ENCODE measurements around the gene ACOT7. TPM values are rescaled to one million over a fixed set of nuclear protein-coding genes. Genes with fewer than 3 reads are reported as not detected.
"Not testable (repeated sequence)": the region's sequence is repeated elsewhere in the genome, so short reads cannot be mapped to it uniquely, and the experiment has no call there.

Gene ACOT7
- total RNA-seq, 1 donor from 2014 or later = 13.8 TPM

DNA sequence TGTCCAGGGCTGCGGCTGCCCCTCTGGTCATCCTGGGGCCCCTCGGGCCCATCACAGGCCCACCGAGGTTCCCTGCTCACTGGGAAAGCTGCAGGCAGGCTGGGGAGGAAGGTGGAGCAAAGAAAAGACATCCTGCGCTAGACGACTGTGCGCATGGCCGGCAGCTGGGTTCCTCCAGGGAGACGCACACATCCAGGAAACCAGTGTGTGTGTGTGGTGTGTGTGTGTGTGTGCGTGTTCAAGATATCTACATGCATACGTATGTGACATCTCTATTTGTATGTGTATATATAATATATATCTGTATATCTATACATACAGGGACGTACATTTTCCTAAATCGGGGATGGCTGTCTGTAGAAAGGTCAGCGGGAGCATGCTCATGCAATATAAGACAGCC, 63.7 kb downstream of the ACOT7 start:
- intact Hi-C loops (cut with DNase I) = no loop called here
- DNase-seq (ENCODE audit: low spot score) = no peak

DNA sequence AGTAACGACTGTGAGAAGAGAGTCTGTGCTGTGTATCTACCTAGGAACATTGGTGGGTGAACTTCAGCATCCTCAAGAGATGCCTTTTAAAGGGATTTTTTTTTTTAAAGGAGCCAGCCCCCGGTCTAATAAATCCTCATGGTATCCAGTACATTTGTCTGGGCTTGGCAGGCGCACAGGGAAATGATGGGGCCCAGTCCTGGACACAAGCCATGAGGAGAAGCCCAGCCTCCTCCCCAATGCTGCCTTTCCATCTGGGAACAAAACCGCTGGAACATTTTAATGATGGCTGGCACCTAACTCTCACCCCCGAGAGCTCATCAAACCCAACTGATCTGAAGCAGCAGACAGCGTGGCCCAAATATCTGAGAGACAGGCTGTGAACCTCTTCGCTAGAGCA, 64.2 kb downstream of the ACOT7 start:
- intact Hi-C loops (cut with DNase I) = no loop called here
- no peak for DNase-seq (ENCODE audit: low spot score)

DNA sequence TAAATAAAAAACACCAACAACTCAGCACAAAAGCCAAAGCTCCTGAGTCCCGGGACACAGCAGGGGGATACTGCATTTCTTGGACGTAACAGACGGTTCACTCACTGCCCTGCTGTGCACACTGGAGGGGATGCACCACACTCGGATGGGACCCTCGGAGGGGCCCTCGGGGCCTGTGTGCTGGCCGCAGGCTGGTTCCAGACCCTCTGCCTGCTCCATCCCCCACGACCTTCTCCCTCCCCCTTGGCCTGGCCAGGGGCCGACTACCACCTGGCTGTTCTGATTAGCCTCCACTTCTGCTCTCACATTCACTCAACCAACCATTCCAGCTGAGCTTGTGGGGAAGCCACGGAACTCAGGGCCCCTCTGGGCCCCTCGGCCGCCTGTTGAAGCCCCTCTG, 64.9 kb downstream of the ACOT7 start:
- no peak for DNase-seq (ENCODE audit: low spot score)
- intact Hi-C loops (cut with DNase I) = no loop called here

DNA sequence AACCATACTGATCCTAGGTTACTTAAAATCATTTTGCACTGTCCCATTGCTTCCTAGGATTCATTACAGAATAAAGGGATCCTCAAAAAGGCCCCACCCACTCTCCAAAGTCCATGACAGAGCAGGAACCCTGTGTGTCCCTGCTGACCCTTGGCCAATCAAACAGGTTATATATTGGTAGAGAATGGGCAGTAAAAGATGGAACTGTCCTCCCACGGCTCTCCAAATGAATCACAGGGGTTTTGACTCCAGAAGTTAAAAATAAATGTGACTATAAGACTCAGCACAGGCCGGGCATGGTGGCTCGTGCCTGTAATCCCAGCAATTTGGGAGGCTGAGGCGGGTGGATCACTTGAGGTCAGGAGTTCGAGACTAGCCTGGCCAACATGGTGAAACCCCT, 65.5 kb downstream of the ACOT7 start:
- DNase-seq (ENCODE audit: low spot score) = no peak
- intact Hi-C loops (cut with DNase I) = no loop called here

DNA sequence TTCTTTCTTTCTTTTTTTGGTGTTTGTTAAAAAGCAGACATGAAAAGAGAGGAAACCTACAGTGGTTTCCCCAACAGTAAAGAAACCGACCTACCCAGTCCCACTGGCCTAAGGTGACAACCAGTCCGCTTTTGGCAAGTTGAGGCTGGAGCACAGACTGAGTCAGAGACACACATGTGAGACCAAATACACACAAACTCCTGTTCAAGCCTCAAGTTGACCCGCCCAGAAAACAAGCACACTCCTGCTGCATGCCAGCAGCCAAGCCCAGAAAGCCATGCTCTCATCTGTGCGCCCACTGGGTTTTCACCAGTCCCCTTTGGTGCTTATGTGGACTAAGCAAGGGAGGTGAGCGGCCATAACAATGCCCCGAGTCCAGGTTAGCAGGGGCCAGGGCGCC, 68.1 kb downstream of the ACOT7 start:
- no peak for DNase-seq (ENCODE audit: low spot score)
- intact Hi-C loops (cut with DNase I) = no loop called here

DNA sequence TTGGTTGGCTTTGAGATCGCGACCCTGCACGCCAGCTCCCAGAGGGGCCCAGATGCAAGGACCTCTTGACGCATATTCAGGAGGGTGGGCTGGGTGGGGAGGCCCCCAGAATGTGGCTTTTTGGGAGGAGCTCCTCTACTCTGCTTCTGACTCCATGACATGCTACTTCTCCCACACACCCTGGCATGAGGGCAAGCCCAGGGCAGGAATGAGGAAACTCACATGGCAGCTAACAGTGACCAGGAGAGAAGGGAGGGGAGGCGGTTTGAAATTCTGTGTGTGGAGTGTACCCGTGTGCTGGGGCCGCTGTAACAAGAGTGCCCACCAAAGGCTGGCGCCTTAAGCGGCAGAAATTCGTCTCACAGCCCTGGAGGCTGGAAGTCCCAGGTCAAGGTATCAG, 71.4 kb downstream of the ACOT7 start:
- no peak for DNase-seq (ENCODE audit: low spot score)
- intact Hi-C loops (cut with DNase I) = no loop called here

DNA sequence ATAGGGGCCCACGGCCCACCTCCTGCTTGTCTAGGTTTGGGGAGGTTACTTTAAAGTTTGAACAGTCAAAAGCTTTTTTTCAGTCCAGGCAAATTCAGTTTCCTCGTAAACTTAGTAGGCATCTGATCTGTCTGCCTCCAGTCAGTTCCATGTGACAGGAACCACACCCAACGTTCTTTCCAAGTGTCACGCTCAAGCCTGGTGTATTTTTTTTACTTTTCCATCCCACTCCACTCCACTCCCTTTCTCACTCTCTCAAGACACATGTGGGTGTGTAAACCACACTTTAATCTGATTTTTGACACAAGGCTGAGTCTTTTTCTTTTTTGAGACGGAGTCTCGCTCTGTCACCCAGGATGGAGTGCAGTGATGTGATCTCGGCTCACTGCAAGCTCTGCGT, 72.4 kb downstream of the ACOT7 start:
- intact Hi-C loops (cut with DNase I) = no loop called here
- DNase-seq (ENCODE audit: low spot score) = no peak

DNA sequence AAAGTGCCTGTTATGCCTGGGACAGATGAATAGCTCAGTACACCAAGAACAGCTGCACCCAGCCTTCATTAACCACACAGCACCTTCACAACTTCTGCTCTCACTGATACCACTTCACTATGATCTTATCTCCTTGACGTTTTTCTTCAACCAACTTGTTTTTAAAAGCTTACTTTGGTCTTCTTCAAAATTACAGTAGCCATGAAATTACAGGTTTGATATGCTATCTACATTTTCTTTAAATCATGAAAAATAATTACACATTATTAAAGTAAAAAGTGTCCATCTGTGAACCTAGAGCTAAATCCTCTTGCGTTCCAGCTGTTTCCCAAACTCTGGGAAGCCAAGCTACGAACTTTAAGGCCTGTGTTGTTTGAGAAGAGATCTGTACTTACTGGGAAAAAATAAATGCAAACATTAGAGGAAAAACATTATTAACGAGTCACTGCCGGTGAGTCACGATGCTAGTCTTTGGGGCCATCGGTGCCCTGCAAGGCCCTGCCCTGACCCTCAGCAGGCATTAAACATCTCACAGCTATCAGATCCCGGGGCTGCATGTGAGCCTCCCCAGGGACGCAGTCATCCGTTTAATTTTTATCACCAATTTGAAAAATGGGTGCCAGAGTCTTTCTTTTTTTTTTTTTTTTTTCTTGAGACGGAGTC, 76.3 kb downstream of the ACOT7 start:
- intact Hi-C loops (cut with DNase I) = no loop called here
- DNase-seq (ENCODE audit: low spot score) = no peak

DNA sequence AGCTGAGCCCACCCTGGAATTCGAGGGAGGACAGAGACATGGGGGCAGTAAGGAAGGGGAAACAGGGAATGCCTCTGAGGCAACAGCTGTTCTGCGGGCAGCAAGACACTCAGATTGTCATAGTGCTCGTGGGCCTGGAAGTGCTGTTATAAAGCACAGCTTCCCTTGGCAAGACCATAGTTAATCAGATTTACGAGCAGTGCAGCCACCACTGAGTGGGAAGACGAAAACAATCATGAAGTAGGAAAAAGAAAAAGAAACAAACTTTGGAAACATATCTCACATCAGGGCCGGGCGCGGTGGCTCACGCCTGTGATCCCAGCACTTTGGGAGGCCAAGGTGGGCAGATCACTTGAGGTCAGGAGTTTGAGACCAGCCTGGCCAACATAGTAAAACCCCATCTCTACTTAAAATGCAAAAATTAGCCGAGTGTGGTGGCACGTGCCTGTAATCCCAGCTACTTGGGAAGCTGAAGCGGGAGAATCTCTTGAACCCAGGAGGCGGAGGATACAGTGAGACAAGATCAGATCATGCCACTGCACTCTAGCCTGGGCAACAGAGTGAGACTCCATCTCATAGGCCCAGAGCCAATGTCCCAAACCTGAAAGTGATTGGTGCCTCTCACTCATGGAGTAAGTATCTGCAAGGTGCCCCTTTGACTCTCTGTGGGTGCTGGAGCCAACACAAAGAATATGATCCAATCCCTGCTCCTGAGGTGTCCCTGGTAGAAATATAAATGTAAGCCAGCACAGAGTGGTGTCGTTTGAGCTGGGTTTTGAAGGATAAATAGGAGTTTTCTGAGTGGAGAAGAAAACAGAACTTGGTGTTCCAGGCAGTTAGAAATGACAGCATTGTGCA, 77.1 kb downstream of the ACOT7 start:
- no peak for DNase-seq (ENCODE audit: low spot score)
- intact Hi-C loops (cut with DNase I) = no loop called here

DNA sequence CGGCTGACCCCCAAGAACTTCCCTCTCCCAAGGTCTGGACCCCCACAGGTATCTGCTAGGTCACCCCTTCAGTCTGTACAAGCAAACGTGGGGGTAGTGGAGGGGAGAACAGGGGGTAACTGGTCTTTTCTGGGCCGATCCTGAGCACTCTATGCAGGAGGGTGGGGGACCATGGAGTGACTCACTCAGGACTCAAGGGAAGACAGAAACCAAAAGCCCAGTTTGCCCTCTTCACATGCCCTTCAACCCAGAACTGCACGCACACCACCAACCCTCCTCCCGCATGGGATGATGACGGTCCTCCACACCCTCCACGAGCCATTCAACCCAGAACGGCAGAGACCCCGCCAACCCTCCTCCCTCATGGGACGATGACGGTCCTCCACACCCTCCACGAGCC, 79.1 kb downstream of the ACOT7 start:
- no peak for DNase-seq (ENCODE audit: low spot score)
- intact Hi-C loops (cut with DNase I) = no loop called here

DNA sequence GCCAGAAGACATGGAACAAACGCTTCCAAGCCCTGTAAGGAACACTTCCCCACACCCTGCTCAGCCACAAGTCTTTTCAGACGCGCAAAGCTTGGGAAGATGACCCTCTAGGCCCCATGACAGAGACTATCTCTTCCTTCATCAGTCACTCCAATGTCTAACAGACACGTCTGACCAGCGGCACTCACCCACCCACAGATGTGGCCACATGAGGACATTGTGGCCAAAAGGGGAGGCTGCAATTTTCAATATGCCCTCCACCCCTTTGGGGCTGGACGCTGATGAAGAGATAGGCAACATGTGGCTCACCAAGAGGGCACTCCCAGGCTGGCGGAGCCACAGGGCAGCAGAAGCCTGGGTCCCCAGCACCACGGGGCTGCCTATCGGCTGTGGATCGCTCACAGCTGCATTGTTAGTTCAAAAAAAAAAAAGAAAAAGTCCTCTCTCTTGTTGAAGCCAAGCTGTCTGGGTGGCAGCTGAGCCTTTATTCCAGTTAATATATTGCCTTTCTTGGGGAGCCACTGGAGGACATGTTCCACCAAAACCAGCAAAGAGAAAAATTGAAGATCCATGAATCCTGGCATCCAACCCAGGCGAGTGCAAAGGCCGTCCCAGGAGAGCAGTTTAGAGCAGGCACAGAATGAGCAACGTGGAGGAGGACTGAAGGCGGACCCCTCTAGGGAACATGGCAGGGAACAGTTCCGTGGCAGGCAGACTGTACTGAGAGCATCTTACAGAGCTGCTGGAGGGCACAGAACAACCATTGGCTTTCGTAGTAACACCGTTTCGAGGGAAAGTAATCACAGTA, 80.0 kb downstream of the ACOT7 start:
- intact Hi-C loops (cut with DNase I) = no loop called here
- DNase-seq (ENCODE audit: low spot score) = no peak

DNA sequence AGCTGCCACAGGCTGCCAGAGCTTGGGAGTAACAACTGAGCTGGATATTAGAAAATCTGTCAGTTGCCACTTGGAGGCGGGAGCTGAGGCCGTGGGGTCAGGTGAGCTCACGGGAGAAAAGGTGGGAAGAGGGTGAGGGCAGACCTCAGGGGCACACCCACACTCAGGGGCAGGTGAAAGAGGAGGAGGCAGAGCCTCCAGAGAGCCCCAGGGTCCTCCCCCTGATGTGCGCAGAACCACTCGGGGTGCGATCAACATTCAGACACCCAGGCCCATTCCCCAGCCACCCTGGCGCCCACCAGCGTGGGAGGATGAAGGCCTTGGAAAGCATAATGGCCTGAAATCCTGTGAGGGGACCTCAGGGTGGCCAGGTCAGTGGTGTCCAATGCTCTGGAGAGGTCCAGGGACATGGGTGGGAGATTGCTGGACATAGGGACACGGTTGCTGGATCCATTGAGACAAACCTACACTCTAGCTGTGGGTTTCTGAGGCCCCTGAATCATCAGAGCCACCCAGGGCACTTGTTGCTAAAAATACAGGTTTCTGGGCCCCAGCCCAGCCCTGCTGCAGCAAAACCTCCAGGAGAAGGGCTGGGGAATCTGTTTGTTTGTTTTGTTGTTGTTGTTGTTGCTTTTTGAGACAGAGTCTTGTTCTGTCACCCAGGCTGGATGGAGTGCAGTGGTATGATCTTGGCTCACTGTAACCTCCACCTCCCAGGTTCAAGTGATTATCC, 83.3 kb downstream of the ACOT7 start:
- intact Hi-C loops (cut with DNase I) = no loop called here
- DNase-seq (ENCODE audit: low spot score) = no peak

DNA sequence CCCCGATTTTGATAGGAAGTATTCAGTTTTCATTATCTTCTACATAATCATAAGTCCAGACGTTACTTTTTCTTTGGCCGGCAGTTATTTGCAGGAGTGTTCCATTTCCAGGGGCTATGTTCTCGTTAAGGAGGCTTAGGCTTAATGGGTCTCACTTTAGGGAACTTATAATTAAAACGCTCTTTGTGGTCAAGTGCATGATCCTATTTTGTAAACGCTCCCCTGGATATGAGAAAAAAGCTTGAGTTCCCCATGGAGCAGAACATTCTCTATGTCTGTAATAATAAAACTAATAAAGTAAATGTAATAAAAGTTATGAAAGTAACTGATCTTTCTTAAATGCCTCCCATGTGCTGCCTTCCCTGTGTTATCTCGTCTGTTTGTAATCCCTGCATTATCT, 84.0 kb downstream of the ACOT7 start:
- intact Hi-C loops (cut with DNase I) = no loop called here
- DNase-seq (ENCODE audit: low spot score) = no peak

DNA sequence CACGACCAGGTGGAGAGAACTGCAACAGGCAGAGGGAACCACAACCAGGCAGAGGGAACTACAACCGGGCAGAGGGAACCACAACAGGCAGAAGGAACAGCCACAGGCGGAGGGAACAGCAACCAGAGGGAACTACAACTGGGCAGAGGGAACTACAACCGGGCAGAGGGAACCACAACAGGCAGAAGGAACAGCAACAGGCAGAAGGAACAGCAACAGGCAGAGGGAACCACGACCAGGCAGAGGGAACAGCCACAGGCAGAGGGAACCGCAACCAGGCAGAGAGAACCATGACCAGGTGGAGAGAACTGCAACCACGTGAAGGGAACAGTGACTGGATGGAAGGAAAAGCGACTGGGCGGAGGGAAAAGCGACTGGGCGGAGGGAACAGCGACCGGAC, 85.1 kb downstream of the ACOT7 start:
- DNase-seq (ENCODE audit: low spot score) = no peak
- intact Hi-C loops (cut with DNase I) = no loop called here

DNA sequence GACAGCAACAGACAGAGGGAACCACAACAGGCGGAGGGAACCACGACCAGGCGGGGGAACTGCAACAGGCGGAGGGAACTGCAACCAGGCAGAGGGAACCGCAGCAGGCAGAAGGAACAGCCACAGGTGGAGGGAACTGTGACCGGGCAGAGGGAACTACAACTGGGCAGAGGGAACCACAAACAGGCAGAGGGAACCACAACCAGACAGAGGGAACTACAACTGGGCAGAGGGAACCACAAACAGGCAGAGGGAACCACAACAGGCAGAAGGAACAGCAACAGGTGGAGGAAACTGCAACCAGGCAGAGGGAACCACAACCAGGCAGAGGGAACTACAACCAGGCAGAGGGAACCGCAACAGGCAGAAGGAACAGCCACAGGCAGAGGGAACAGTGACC, 85.9 kb downstream of the ACOT7 start:
- DNase-seq (ENCODE audit: low spot score); intact Hi-C loops (cut with DNase I): not testable (repeated sequence)

DNA sequence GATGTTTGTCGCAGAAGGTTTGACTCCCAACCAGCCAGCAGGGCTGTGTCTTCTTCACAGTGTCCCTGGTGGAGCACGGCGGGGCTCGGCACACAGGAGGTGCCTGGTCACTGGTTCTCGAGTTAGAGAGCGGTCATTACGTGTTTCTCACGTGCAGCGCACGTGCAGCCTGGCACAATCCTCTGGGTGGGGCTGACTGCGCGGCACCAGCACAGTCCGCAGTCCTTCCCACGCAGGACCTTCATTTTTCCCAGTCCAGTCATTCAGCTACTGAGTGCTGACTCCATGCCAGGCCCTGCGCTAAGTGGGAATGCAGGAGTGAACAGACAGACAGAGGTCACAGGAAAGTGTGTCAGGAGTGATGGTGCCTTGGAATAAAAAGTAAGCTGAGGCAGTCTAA, 86.5 kb downstream of the ACOT7 start:
- intact Hi-C loops (cut with DNase I) = no loop called here
- DNase-seq (ENCODE audit: low spot score) = no peak

DNA sequence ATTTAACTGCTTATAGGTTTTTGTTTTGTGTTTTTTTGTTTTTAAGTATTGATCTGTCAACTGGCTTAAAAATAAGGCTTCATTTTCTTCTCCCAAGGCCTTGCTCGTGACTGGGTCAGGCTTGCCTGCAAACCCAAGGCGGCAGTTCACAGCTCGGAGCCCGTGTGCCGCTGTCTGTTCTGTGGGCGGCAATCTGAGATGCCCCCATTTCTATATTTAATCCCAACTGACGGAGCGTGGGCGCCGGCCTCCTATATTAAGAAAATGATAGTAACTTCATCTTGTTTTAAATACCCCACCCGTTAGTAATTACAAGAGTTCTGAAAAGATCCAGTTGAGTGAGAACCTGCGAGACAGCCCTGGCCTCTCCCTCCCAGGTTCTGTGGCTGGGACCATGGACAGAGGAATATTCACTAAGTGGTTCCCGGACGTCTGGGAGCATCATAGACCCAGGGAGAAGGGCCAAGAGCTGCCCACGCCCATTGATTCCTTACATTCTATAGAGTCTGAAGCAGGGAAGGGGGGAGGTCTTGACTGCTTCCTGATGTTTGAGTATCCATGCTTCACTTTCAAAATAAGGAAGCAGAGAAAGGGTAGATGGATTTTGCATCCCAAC, 90.1 kb downstream of the ACOT7 start:
- intact Hi-C loops (cut with DNase I) = no loop called here

DNA sequence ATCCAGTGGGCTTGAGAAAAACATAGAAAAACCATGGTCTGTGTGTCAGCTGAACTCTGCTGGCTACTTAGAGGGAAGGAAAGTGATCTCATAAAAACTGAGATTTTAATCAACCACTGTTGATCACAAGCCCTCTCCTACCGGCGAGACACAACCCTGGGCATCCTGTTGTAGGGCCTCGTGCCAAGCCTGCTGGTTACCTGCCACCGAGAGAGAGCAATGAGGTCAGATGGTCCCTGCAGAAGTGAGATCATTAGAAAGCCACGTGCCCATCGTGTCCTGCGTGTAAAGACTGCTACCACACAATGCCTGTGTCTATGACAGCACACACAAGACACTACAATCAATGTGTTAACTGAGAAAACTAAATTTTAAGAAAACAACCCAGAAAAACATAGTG, 91.0 kb downstream of the ACOT7 start:
- DNase-seq (ENCODE audit: low spot score) = no peak
- intact Hi-C loops (cut with DNase I) = no loop called here

More for the DNA sequence above, 90.1 kb downstream of the ACOT7 start:
- no peak for DNase-seq (ENCODE audit: low spot score)

DNA sequence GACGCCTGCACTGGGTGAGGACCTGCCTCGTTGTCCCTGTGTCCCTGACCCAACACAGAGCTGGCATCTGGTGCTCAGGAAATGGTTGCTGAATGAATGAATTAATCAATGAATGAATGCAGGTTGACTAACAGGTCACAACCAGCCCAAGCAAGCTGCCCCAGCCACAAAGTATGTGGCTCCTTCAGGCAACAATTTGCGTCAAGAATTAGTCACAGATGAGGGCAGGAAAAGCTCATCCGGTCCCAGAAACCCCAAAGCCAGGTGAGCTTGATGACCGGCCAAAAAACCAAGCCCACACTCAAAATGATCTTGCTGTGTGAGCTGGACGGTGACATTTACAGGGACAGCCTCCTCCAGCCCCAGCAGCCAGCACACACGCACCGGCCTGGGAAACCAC, 92.0 kb downstream of the ACOT7 start:
- intact Hi-C loops (cut with DNase I) = no loop called here
- no peak for DNase-seq (ENCODE audit: low spot score)
